ENCODE data around the gene MCM8. TPM values are rescaled to one million over a fixed set of nuclear protein-coding genes. Genes with fewer than 3 reads are reported as not detected.

Gene MCM8
- total RNA-seq, 1 experiment from 2014 or later, result 28.0 TPM

- ATAC-seq (no peak), DNase-seq (ENCODE audit: low spot score) (no peak)
- POLR2A ChIA-PET, result no interaction called here
- CTCF ChIA-PET, result interaction anchor here (0.5 kb wide), 1 partner anchor 9 kb away, joined by 3 read pairs; no protein-coding TSS in a partner anchor
- Mint-ChIP-seq H3K27me3 (ENCODE audit: low read depth) (no peaks in the 10 kb centered on the region), H3K4me1 (no peaks in the 10 kb centered on the region), H3K4me3 (no peak overlapping the region), H3K36me3 (peaks cover 27% of the 10 kb centered on the region), H3K9me3 (no peaks in the 10 kb centered on the region), H3K27ac (no peak overlapping the region)
- TF ChIP-seq HMGA2 (CRISPR knock-in tag; IDR thresholded peaks at IDR 0.05), result no peak
- TF ChIP-seq, protein P1, sequence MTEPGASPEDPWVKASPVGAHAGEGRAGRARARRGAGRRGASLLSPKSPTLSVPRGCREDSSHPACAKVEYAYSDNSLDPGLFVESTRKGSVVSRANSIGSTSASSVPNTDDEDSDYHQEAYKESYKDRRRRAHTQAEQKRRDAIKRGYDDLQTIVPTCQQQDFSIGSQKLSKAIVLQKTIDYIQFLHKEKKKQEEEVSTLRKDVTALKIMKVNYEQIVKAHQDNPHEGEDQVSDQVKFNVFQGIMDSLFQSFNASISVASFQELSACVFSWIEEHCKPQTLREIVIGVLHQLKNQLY (CRISPR knock-in tag; IDR thresholded peaks at IDR 0.05), result no peak
- no peak for TF ChIP-seq FOXJ3 (CRISPR knock-in tag; IDR thresholded peaks at IDR 0.05; ENCODE audit: borderline replicate concordance)
- no peak for TF ChIP-seq ZNF281 (CRISPR knock-in tag; IDR thresholded peaks at IDR 0.05)
- no peak for TF ChIP-seq TP53 (CRISPR knock-in tag; IDR thresholded peaks at IDR 0.05)
- TF ChIP-seq, protein P2, sequence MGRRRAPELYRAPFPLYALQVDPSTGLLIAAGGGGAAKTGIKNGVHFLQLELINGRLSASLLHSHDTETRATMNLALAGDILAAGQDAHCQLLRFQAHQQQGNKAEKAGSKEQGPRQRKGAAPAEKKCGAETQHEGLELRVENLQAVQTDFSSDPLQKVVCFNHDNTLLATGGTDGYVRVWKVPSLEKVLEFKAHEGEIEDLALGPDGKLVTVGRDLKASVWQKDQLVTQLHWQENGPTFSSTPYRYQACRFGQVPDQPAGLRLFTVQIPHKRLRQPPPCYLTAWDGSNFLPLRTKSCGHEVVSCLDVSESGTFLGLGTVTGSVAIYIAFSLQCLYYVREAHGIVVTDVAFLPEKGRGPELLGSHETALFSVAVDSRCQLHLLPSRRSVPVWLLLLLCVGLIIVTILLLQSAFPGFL (CRISPR knock-in tag; IDR thresholded peaks at IDR 0.05; ENCODE audit: borderline replicate concordance), result no peak
- TF ChIP-seq ETV6 (CRISPR knock-in tag; IDR thresholded peaks at IDR 0.05), result no peak
These were observed 67.4 kb downstream of the MCM8 start for GRCh38 chr20:6017880-6018279.

DNA sequence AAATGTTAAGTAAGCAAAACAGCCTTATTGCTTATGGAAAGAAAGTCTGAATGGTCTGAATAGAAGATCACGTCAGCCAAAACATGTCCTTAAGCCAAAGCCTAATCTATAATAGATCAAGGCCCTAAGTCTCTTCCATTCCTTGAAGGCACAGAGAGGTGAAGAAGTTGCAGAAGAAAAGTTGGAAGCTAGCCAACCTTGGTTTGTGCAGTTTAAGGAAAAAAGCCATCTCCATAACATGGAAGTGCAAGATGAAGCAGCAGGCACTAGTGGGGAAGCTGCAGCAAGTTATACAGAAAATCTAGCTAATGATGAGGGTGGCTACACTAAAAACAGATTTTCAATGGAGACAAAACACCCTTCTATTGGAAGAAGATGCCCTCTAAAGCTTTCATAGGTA, 74.3 kb downstream of the MCM8 start:
- ATAC-seq, result no peak
- CTCF ChIA-PET, result no interaction called here
- Mint-ChIP-seq H3K4me3 (no peak overlapping the region), H3K36me3 (peaks cover 42% of the 10 kb centered on the region), H3K4me1 (no peaks in the 10 kb centered on the region), H3K27me3 (ENCODE audit: low read depth) (no peaks in the 10 kb centered on the region), H3K27ac (no peak overlapping the region), H3K9me3 (peaks cover 20% of the 10 kb centered on the region)
- POLR2A ChIA-PET, result no interaction called here
- TF ChIP-seq, protein P3, sequence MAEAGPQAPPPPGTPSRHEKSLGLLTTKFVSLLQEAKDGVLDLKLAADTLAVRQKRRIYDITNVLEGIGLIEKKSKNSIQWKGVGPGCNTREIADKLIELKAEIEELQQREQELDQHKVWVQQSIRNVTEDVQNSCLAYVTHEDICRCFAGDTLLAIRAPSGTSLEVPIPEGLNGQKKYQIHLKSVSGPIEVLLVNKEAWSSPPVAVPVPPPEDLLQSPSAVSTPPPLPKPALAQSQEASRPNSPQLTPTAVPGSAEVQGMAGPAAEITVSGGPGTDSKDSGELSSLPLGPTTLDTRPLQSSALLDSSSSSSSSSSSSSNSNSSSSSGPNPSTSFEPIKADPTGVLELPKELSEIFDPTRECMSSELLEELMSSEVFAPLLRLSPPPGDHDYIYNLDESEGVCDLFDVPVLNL (CRISPR knock-in tag; IDR thresholded peaks at IDR 0.05; ENCODE audit: borderline replicate concordance, low read depth), result no peak
- TF ChIP-seq, protein P4, sequence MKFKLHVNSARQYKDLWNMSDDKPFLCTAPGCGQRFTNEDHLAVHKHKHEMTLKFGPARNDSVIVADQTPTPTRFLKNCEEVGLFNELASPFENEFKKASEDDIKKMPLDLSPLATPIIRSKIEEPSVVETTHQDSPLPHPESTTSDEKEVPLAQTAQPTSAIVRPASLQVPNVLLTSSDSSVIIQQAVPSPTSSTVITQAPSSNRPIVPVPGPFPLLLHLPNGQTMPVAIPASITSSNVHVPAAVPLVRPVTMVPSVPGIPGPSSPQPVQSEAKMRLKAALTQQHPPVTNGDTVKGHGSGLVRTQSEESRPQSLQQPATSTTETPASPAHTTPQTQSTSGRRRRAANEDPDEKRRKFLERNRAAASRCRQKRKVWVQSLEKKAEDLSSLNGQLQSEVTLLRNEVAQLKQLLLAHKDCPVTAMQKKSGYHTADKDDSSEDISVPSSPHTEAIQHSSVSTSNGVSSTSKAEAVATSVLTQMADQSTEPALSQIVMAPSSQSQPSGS (CRISPR knock-in tag; IDR thresholded peaks at IDR 0.05; ENCODE audit: borderline replicate concordance, low read depth), result no peak
- TF ChIP-seq MYBL2 (CRISPR knock-in tag; IDR thresholded peaks at IDR 0.05) (no peak), SOX15 (CRISPR knock-in tag; IDR thresholded peaks at IDR 0.05) (no peak), ESRRA (CRISPR knock-in tag; IDR thresholded peaks at IDR 0.05; ENCODE audit: borderline replicate concordance) (no peak), SMAD4 (CRISPR knock-in tag; IDR thresholded peaks at IDR 0.05) (no peak), NFE2L1 (CRISPR knock-in tag; IDR thresholded peaks at IDR 0.05) (no peak), JUN (CRISPR knock-in tag; IDR thresholded peaks at IDR 0.05) (no peak), CREB1 (CRISPR knock-in tag; IDR thresholded peaks at IDR 0.05) (no peak), FOXP1 (CRISPR knock-in tag; IDR thresholded peaks at IDR 0.05; ENCODE audit: borderline replicate concordance) (no peak), NR1H2 (CRISPR knock-in tag; IDR thresholded peaks at IDR 0.05) (no peak), ZNF138 (CRISPR knock-in tag; conservative IDR thresholded peaks at IDR 0.05) (no peak)
- TF ChIP-seq, protein P5, sequence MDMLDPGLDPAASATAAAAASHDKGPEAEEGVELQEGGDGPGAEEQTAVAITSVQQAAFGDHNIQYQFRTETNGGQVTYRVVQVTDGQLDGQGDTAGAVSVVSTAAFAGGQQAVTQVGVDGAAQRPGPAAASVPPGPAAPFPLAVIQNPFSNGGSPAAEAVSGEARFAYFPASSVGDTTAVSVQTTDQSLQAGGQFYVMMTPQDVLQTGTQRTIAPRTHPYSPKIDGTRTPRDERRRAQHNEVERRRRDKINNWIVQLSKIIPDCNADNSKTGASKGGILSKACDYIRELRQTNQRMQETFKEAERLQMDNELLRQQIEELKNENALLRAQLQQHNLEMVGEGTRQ (CRISPR knock-in tag; IDR thresholded peaks at IDR 0.05), result no peak
- TF ChIP-seq, protein P2 (CRISPR knock-in tag; IDR thresholded peaks at IDR 0.05; ENCODE audit: borderline replicate concordance), result no peak
- TF ChIP-seq, protein P6, sequence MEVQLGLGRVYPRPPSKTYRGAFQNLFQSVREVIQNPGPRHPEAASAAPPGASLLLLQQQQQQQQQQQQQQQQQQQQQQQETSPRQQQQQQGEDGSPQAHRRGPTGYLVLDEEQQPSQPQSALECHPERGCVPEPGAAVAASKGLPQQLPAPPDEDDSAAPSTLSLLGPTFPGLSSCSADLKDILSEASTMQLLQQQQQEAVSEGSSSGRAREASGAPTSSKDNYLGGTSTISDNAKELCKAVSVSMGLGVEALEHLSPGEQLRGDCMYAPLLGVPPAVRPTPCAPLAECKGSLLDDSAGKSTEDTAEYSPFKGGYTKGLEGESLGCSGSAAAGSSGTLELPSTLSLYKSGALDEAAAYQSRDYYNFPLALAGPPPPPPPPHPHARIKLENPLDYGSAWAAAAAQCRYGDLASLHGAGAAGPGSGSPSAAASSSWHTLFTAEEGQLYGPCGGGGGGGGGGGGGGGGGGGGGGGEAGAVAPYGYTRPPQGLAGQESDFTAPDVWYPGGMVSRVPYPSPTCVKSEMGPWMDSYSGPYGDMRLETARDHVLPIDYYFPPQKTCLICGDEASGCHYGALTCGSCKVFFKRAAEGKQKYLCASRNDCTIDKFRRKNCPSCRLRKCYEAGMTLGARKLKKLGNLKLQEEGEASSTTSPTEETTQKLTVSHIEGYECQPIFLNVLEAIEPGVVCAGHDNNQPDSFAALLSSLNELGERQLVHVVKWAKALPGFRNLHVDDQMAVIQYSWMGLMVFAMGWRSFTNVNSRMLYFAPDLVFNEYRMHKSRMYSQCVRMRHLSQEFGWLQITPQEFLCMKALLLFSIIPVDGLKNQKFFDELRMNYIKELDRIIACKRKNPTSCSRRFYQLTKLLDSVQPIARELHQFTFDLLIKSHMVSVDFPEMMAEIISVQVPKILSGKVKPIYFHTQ (CRISPR knock-in tag; IDR thresholded peaks at IDR 0.05), result no peak
- DNase-seq (ENCODE audit: low spot score), result no peak
